ENCODE measurements around the gene CMTM3. TPM values are rescaled to one million over a fixed set of nuclear protein-coding genes. Genes with fewer than 3 reads are reported as not detected.
"Not testable (repeated sequence)": the region's sequence is repeated elsewhere in the genome, so short reads cannot be mapped to it uniquely, and the experiment has no call there.

CMTM3 gene
- total RNA-seq, 2 donors from 2014 or later: 43.8 to 49.7 TPM

GRCh38 chr16:66660422-66661209 lies 56.1 kb downstream of the CMTM3 start:
- no peaks in the 10 kb centered on the region for H3K9me3 Mint-ChIP-seq
- DNase-seq (ENCODE audit: low spot score) (no peak), ATAC-seq (no peak)
- no peak overlapping the region for H3K4me3 Mint-ChIP-seq
- H3K36me3 Mint-ChIP-seq: no peaks in the 10 kb centered on the region
- no peak overlapping the region for H3K27ac Mint-ChIP-seq
- no peaks in the 10 kb centered on the region for H3K4me1 Mint-ChIP-seq (ENCODE audit: low read depth in 2 of 2)
- H3K27me3 Mint-ChIP-seq: peaks cover 9 to 37% of the 10 kb centered on the region in 2 donors

- Mint-ChIP-seq H3K36me3 (no peaks in the 10 kb centered on the region), H3K9me3 (no peaks in the 10 kb centered on the region), H3K27ac (no peak overlapping the region), H3K27me3 (peaks cover 9 to 37% of the 10 kb centered on the region in 2 donors), H3K4me3 (no peak overlapping the region), H3K4me1 (ENCODE audit: low read depth in 2 of 2) (no peaks in the 10 kb centered on the region)
- ATAC-seq (no peak), DNase-seq (ENCODE audit: low spot score) (no peak)
Measured at GRCh38 chr16:66661210-66661560, 56.7 kb downstream of the CMTM3 start.

- not testable (repeated sequence) for ATAC-seq; H3K4me1 Mint-ChIP-seq (ENCODE audit: low read depth in 2 of 2); DNase-seq (ENCODE audit: low spot score); H3K27ac Mint-ChIP-seq; H3K36me3 Mint-ChIP-seq; H3K4me3 Mint-ChIP-seq; H3K9me3 Mint-ChIP-seq
- H3K27me3 Mint-ChIP-seq: peaks cover 7 to 32% of the 10 kb centered on the region in 2 donors
Measured at GRCh38 chr16:66661671-66662346, 57.3 kb downstream of the CMTM3 start.

- H3K27ac Mint-ChIP-seq: no peak overlapping the region
- no peak overlapping the region for H3K4me3 Mint-ChIP-seq
- no peaks in the 10 kb centered on the region for H3K4me1 Mint-ChIP-seq (ENCODE audit: low read depth in 2 of 2)
- DNase-seq (ENCODE audit: low spot score) (no peak), ATAC-seq (no peak)
- H3K27me3 Mint-ChIP-seq: peaks cover 7 to 30% of the 10 kb centered on the region in 2 donors
- no peaks in the 10 kb centered on the region for H3K9me3 Mint-ChIP-seq
- no peaks in the 10 kb centered on the region for H3K36me3 Mint-ChIP-seq
Measured at GRCh38 chr16:66662445-66663194, 58.1 kb downstream of the CMTM3 start.

Other genes with a start within 250 kb of the CMTM3 start
- gene CDH5, start 238.0 kb upstream of the CMTM3 start, total RNA-seq: not detected
- not detected for gene BEAN1, start 177.4 kb upstream of the CMTM3 start, total RNA-seq
- gene TK2, start 54.6 kb upstream of the CMTM3 start, total RNA-seq: 1 to 10 TPM; 5.9 to 6.3 TPM
- 10 to 100 TPM; 71.2 to 78.6 TPM for gene CKLF, start 52.1 kb upstream of the CMTM3 start, total RNA-seq
- 10 to 100 TPM in 1 of 2 donors, 1 to 10 TPM in 1; 7.2 to 11.6 TPM for gene CMTM1, start 38.3 kb upstream of the CMTM3 start, total RNA-seq
- gene CMTM2, start 25.2 kb upstream of the CMTM3 start, total RNA-seq: under 1 TPM; 0.45 to 0.67 TPM
- 1 to 10 TPM; 1.2 to 2.2 TPM for gene CMTM4, start 92.0 kb downstream of the CMTM3 start, total RNA-seq
- gene DYNC1LI2, start 146.9 kb downstream of the CMTM3 start, total RNA-seq: 100 to 1,000 TPM in 1 of 2 donors, 10 to 100 TPM in 1; 74.0 to 101 TPM
- gene TERB1, start 196.9 kb downstream of the CMTM3 start, total RNA-seq: under 1 TPM; 0.38 to 0.64 TPM
- 10 to 100 TPM; 69.4 to 98.3 TPM for gene NAE1, start 226.3 kb downstream of the CMTM3 start, total RNA-seq
- gene CA7, start 239.7 kb downstream of the CMTM3 start, total RNA-seq: not detected

Data from natural killer cell treated with Interleukin-12 subunit alpha and Interleukin-12 subunit beta and Interleukin-15 and Interleukin-18, amount 100 ng/mL, for 72 hours (primary cell).